Caco-2 (cell line): ENCODE data around the gene SLC22A13. TPM values are rescaled to one million over a fixed set of nuclear protein-coding genes. Genes with fewer than 3 reads are reported as not detected.

Experiments used
- BruUV-seq: library from RNA; stranded (reverse); fragments of 400-500 nt; replicated peaks from 2 replicates; lab custom pipeline; 2021; lab: Mats Ljungman, UMichigan
- CTCF ChIA-PET: fragments of 300-600 bp; sonication (Branson Sonifier 250); formaldehyde crosslinking; loops from one replicate; lab custom pipeline; 2022; ENCODE audit warnings: antibody characterized with exemption; lab: Charles Lee
- POLR2A ChIA-PET: fragments of 300-600 bp; sonication (Branson Sonifier 250); formaldehyde crosslinking; loops from one replicate; lab custom pipeline; 2022; ENCODE audit warnings: antibody characterized with exemption; lab: Charles Lee
- DNase-seq, 2 experiments: peaks; one replicate each; pipeline versions ENCODE4 v3.0.0 to v3.0.0-alpha.2; 2020 to 2022
- H3K27me3 ChIP-seq: replicated peaks from 2 replicates; pipeline ENCODE4 v1.6.0; 2011; ENCODE audit warnings: low read length; ENCODE audit not compliant: control insufficient read depth, insufficient read depth
- H3K36me3 ChIP-seq: 2 replicates; pipeline ENCODE4 v1.5.1; 2011; ENCODE audit warnings: low read length; ENCODE audit not compliant: control insufficient read depth, insufficient read depth
- H3K4me1 ChIP-seq: fragments of 250-450 bp; sonication (Bioruptor Pico); 2 replicates; pipeline ENCODE4 v1.5.1; 2020; ENCODE audit warnings: mild to moderate bottlenecking
- H3K4me3 ChIP-seq: 2 replicates; pipeline ENCODE4 v1.5.1; 2011; ENCODE audit warnings: low read depth, mild to moderate bottlenecking, control low read depth, low read length
- H3K9me3 ChIP-seq: fragments of 250-450 bp; sonication (Bioruptor Pico); 2 replicates; pipeline ENCODE4 v1.5.1; 2020; ENCODE audit warnings: mild to moderate bottlenecking, moderate library complexity
- H3K27ac Mint-ChIP-seq: one replicate; pipeline ENCODE4 v1.8.0; 2022; ENCODE audit warnings: mixed read lengths; ENCODE audit not compliant: unreplicated experiment
- H3K27me3 Mint-ChIP-seq: one replicate; pipeline ENCODE4 v1.8.0; 2022; ENCODE audit warnings: mixed read lengths; ENCODE audit not compliant: insufficient read depth, unreplicated experiment
- H3K36me3 Mint-ChIP-seq: one replicate; pipeline ENCODE4 v1.8.0; 2022; ENCODE audit warnings: mild to moderate bottlenecking, mixed read lengths; ENCODE audit not compliant: insufficient read depth, unreplicated experiment
- H3K4me1 Mint-ChIP-seq: one replicate; pipeline ENCODE4 v1.8.0; 2022; ENCODE audit warnings: low read depth, mixed read lengths; ENCODE audit not compliant: unreplicated experiment
- H3K4me3 Mint-ChIP-seq: one replicate; pipeline ENCODE4 v1.8.0; 2022; ENCODE audit warnings: mild to moderate bottlenecking, moderate library complexity, mixed read lengths; ENCODE audit not compliant: unreplicated experiment
- H3K9me3 Mint-ChIP-seq: one replicate; pipeline ENCODE4 v1.8.0; 2022; ENCODE audit warnings: mixed read lengths; ENCODE audit not compliant: unreplicated experiment
- intact Hi-C: fragments of 100-400 bp; cut with micrococcal nuclease; formaldehyde crosslinking; loops from one replicate; pipeline ENCODE4 v1.10.0; 2022; ENCODE audit not compliant: unreplicated experiment
- total RNA-seq: library from RNA; stranded (reverse); gene quantifications from 2 replicates; pipeline ENCODE4 v1.2.3, GENCODE V29; 2022
- TF ChIP-seq, protein P1 (sequence below), 2 experiments: fragments of 200-600 bp in 1 of 2; IDR thresholded peaks; 1 replicate in 1 of 2; 2 replicates in 1 of 2; pipeline versions ENCODE4 v1.5.1 to v1.8.0; 2011 to 2022; ENCODE audit warnings: antibody characterized with exemption in 1 of 2, control low read depth in 1 of 2, inconsistent platforms in 1 of 2, low read depth in 1 of 2, low read length in 1 of 2, mild to moderate bottlenecking in 1 of 2, moderate library complexity in 1 of 2; ENCODE audit not compliant: insufficient read depth in 1 of 2, severe bottlenecking in 1 of 2, unreplicated experiment in 1 of 2

Gene SLC22A13
- total RNA-seq, 1 experiment from 2014 or later, result 0.36 TPM

DNA sequence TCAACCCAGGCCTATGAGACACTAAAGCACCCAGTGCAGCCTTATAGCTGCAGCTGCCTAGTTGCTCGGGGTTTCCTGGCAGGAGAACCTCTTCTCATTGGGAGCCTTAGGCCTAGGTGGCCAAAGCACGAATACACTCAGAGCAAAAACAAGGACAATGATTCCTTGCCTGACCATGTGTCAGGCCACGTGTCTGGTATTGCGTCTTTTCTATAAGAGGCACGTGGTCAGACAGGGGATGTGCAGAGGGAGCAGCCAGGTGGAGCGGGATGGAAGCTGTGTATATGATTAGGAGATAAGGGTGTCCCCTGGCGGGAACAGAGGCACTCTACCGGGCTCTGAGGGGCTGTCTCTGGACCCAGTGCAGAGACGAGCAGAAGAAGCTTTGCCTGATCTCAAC lies 42.8 kb downstream of the SLC22A13 start:
- Mint-ChIP-seq H3K4me1 (no peaks in the 10 kb centered on the region), H3K27me3 (peaks cover 13% of the 10 kb centered on the region), H3K9me3 (peaks cover 3% of the 10 kb centered on the region), H3K4me3 (no peak overlapping the region), H3K27ac (no peak overlapping the region), H3K36me3 (no peaks in the 10 kb centered on the region)
- ChIA-PET POLR2A (no interaction called here), CTCF (no interaction called here)
- BruUV-seq, result no TSS peak
- Histone ChIP-seq H3K27me3 (no peaks in the 10 kb centered on the region; the same call in 1 of the 2 replicates), H3K36me3 (no peaks in the 10 kb centered on the region), H3K4me1 (no peaks in the 10 kb centered on the region), H3K9me3 (no peaks in the 10 kb centered on the region), H3K4me3 (no peak overlapping the region)
- intact Hi-C loops, result no loop called here
- DNase-seq, result no peak
- TF ChIP-seq, protein P1, sequence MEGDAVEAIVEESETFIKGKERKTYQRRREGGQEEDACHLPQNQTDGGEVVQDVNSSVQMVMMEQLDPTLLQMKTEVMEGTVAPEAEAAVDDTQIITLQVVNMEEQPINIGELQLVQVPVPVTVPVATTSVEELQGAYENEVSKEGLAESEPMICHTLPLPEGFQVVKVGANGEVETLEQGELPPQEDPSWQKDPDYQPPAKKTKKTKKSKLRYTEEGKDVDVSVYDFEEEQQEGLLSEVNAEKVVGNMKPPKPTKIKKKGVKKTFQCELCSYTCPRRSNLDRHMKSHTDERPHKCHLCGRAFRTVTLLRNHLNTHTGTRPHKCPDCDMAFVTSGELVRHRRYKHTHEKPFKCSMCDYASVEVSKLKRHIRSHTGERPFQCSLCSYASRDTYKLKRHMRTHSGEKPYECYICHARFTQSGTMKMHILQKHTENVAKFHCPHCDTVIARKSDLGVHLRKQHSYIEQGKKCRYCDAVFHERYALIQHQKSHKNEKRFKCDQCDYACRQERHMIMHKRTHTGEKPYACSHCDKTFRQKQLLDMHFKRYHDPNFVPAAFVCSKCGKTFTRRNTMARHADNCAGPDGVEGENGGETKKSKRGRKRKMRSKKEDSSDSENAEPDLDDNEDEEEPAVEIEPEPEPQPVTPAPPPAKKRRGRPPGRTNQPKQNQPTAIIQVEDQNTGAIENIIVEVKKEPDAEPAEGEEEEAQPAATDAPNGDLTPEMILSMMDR (IDR thresholded peaks at IDR 0.05; ENCODE audit: insufficient read depth in 1 of 2, low read depth in 1 of 2, low read length in 1 of 2, severe bottlenecking in 1 of 2, unreplicated experiment in 1 of 2), result no peak

DNA sequence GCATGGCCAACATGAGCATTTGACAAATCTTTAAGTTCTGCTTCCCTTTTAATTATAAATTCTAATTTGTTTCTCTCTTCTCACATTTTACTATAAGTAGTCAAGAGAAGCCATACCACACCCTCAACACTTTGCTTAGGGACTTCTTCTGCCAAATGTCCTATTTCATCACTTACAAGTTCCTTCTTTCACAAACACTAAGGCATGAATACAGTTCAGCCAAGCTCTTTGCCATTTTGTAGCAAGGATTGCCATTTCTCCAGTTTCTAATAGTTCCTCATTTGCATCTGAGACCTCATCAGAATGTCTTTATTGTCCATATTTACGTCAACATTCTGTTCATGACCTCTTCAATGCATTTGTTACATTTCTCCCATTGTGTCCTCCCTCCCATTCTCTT lies 45.9 kb downstream of the SLC22A13 start:
- Histone ChIP-seq H3K4me1 (no peaks in the 10 kb centered on the region), H3K4me3 (no peak overlapping the region), H3K27me3 (no peaks in the 10 kb centered on the region; the same call in 1 of the 2 replicates), H3K36me3 (no peaks in the 10 kb centered on the region), H3K9me3 (no peaks in the 10 kb centered on the region)
- ChIA-PET POLR2A (no interaction called here), CTCF (no interaction called here)
- no peak for DNase-seq
- H3K9me3 Mint-ChIP-seq, result no peaks in the 10 kb centered on the region
- no TSS peak for BruUV-seq
- H3K4me1 Mint-ChIP-seq, result no peaks in the 10 kb centered on the region
- TF ChIP-seq, protein P1 (IDR thresholded peaks at IDR 0.05; ENCODE audit: insufficient read depth in 1 of 2, low read depth in 1 of 2, low read length in 1 of 2, severe bottlenecking in 1 of 2, unreplicated experiment in 1 of 2), result no peak
- no peak overlapping the region for H3K4me3 Mint-ChIP-seq
- H3K27me3 Mint-ChIP-seq, result peaks cover 10% of the 10 kb centered on the region
- H3K27ac Mint-ChIP-seq, result no peak overlapping the region
- no peaks in the 10 kb centered on the region for H3K36me3 Mint-ChIP-seq
- intact Hi-C loops, result no loop called here

DNA sequence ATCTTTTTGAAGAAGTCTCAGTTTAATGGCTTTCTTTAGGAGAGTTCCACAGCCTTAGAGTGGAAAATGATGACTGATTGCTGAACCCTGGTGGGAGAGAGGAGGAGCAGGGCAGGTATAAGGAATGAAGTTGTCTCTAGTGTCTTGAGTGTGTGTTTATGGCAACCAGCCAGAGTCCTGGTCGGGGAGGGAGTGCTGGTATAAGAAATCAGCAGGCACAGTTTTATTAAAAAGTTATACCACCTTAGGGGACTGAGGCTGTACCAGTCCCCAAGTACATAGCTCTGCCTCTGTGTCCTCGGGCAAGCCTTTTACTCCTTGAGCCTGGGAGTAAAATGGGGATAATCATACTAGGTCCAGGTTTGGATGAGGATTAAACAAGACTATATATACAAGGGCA lies 46.3 kb downstream of the SLC22A13 start:
- Histone ChIP-seq H3K4me1 (no peaks in the 10 kb centered on the region), H3K36me3 (no peaks in the 10 kb centered on the region), H3K9me3 (no peaks in the 10 kb centered on the region), H3K4me3 (no peak overlapping the region), H3K27me3 (no peaks in the 10 kb centered on the region; the same call in 1 of the 2 replicates)
- TF ChIP-seq, protein P1 (IDR thresholded peaks at IDR 0.05; ENCODE audit: insufficient read depth in 1 of 2, low read depth in 1 of 2, low read length in 1 of 2, severe bottlenecking in 1 of 2, unreplicated experiment in 1 of 2), result no peak
- Mint-ChIP-seq H3K4me3 (no peak overlapping the region), H3K4me1 (no peaks in the 10 kb centered on the region), H3K27ac (no peak overlapping the region), H3K27me3 (peaks cover 10% of the 10 kb centered on the region), H3K9me3 (no peaks in the 10 kb centered on the region), H3K36me3 (no peaks in the 10 kb centered on the region)
- DNase-seq, result no peak
- BruUV-seq, result no TSS peak
- intact Hi-C loops, result no loop called here
- CTCF ChIA-PET, result no interaction called here
- POLR2A ChIA-PET, result no interaction called here
